Fibroblast of lung (primary cell): ENCODE data around the gene FN3K. TPM values are rescaled to one million over a fixed set of nuclear protein-coding genes. Genes with fewer than 3 reads are reported as not detected.

Experiments used
- DNase-seq, 2 donors: peaks; one replicate each; pipeline versions ENCODE4 v3.0.0 to v3.0.0-alpha.2; 2010; ENCODE audit warnings: low read depth in 2 of 2
- H2AFZ ChIP-seq: 2 replicates; pipeline ENCODE4 v1.5.1; 2012; ENCODE audit warnings: low read length, control low read depth, inconsistent platforms
- H3K27ac ChIP-seq: 2 replicates; pipeline ENCODE4 v1.5.1; 2011; ENCODE audit warnings: low read length, control low read depth; ENCODE audit not compliant: insufficient read depth
- H3K27me3 ChIP-seq: 2 replicates; pipeline ENCODE4 v1.5.1; 2011; ENCODE audit warnings: mild to moderate bottlenecking, low read length; ENCODE audit not compliant: control insufficient read depth, insufficient read depth
- H3K36me3 ChIP-seq: 2 replicates; pipeline ENCODE4 v1.5.1; 2011; ENCODE audit warnings: low read length; ENCODE audit not compliant: control insufficient read depth, insufficient read depth
- H3K4me1 ChIP-seq: 2 replicates; pipeline ENCODE4 v1.5.1; 2011; ENCODE audit warnings: low read length; ENCODE audit not compliant: control insufficient read depth, insufficient read depth; ENCODE audit errors: extremely low read depth
- H3K4me2 ChIP-seq: 2 replicates; pipeline ENCODE4 v1.5.1; 2011; ENCODE audit warnings: low read length, control low read depth; ENCODE audit not compliant: insufficient read depth; ENCODE audit errors: extremely low read depth
- H3K4me3 ChIP-seq, 4 experiments: fragments of 200-600 bp in 1 of 4; sonication (generic) in 1 of 4; replicated peaks in 1 of 4; 2 replicates each; pipeline ENCODE4 v1.5.1; 2011 to 2016; ENCODE audit warnings: low read length in 4 of 4, low read depth in 3 of 4, mild to moderate bottlenecking in 3 of 4, control low read depth in 2 of 4, inconsistent platforms in 1 of 4, mixed read lengths in 1 of 4; ENCODE audit not compliant: insufficient read depth in 1 of 4; ENCODE audit errors: control extremely low read depth in 1 of 4
- H3K79me2 ChIP-seq: 2 replicates; pipeline ENCODE4 v1.5.1; 2012; ENCODE audit warnings: mild to moderate bottlenecking, low read length, inconsistent platforms; ENCODE audit not compliant: control insufficient read depth, insufficient read depth
- H3K9ac ChIP-seq: 2 replicates; pipeline ENCODE4 v1.5.1; 2011; ENCODE audit warnings: mild to moderate bottlenecking, low read length, control low read depth; ENCODE audit not compliant: insufficient read depth
- H3K9me3 ChIP-seq: 2 replicates; pipeline ENCODE4 v1.5.1; 2012; ENCODE audit warnings: low read depth, low read length; ENCODE audit not compliant: control insufficient read depth, insufficient read depth
- H4K20me1 ChIP-seq: 2 replicates; pipeline ENCODE4 v1.5.1; 2011; ENCODE audit warnings: low read length; ENCODE audit not compliant: control insufficient read depth, insufficient read depth; ENCODE audit errors: extremely low read depth
- EZH2 ChIP-seq: IDR thresholded peaks from 2 replicates; pipeline ENCODE4 v1.5.1; 2012; ENCODE audit warnings: low read length, control low read depth, mild to moderate bottlenecking; ENCODE audit errors: missing control alignments
- polyA plus RNA-seq, 2 donors: library from polyadenylated mRNA; depleted of rRNA in 1 of 2; stranded (reverse) in 1 of 2; unstranded in 1 of 2; fragments of >200 nt; gene quantifications; 2 replicates each; pipeline ENCODE4 v1.2.1, GENCODE V29; 2011 to 2012; ENCODE audit warnings: missing spikeins in 1 of 2
- total RNA-seq: library from RNA; depleted of rRNA; stranded (reverse); fragments of >200 nt; gene quantifications from 2 replicates; pipeline ENCODE4 v1.2.1, GENCODE V29; 2014
- TF ChIP-seq, protein P1 (sequence below), 2 donors: IDR thresholded peaks in 1 of 2; conservative IDR thresholded peaks in 1 of 2; 1 replicate in 1 of 2; 2 replicates in 1 of 2; pipeline ENCODE4 v1.5.1; 2011 to 2012; ENCODE audit warnings: low read length in 2 of 2, control low read depth in 1 of 2, inconsistent platforms in 1 of 2, low read depth in 1 of 2, mild to moderate bottlenecking in 1 of 2

Gene FN3K
- total and polyA plus RNA-seq, 2 donors (not counting 1 experiment from before 2014, with no cell fraction given), result 0.61 to 8.9 TPM

DNA sequence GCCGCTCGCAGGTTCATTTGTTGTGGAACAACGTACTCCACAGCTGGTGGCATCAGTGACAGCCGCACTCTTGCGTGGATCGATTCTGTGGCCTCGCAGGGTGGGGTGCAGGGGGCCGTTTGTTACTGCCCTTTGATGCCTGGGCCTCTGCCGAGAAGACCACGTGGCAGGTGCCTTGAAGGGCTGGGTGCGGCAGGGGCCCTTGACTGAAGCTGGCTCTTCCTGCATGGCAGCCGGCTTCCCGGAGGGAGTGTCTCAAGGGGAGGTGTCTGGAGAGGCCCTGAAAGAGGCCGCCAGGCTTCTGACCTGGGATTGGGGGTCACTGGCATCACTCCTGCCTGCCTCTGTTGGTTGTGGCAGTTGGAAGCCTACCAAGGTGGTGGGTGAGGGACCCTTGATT, 60.2 kb downstream of the FN3K start:
- Histone ChIP-seq H2AFZ (no peak overlapping the region), H3K4me3 (no peak overlapping the region), H3K9me3 (no peaks in the 10 kb centered on the region), H4K20me1 (no peaks in the 10 kb centered on the region), H3K4me2 (no peak overlapping the region), H3K27ac (no peak overlapping the region), H3K4me1 (peaks cover 3% of the 10 kb centered on the region), H3K9ac (no peak overlapping the region), H3K36me3 (peaks cover 6% of the 10 kb centered on the region), H3K79me2 (no peaks in the 10 kb centered on the region), H3K27me3 (no peaks in the 10 kb centered on the region)
- TF ChIP-seq EZH2, result no peak
- TF ChIP-seq, protein P1, sequence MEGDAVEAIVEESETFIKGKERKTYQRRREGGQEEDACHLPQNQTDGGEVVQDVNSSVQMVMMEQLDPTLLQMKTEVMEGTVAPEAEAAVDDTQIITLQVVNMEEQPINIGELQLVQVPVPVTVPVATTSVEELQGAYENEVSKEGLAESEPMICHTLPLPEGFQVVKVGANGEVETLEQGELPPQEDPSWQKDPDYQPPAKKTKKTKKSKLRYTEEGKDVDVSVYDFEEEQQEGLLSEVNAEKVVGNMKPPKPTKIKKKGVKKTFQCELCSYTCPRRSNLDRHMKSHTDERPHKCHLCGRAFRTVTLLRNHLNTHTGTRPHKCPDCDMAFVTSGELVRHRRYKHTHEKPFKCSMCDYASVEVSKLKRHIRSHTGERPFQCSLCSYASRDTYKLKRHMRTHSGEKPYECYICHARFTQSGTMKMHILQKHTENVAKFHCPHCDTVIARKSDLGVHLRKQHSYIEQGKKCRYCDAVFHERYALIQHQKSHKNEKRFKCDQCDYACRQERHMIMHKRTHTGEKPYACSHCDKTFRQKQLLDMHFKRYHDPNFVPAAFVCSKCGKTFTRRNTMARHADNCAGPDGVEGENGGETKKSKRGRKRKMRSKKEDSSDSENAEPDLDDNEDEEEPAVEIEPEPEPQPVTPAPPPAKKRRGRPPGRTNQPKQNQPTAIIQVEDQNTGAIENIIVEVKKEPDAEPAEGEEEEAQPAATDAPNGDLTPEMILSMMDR (conservative IDR thresholded peaks at IDR 0.05 in 1 of 2, IDR thresholded peaks at IDR 0.05 in 1 of 2; ENCODE audit: low read depth in 1 of 2, low read length in 2 of 2), result no peak
- no peak for DNase-seq

- H3K79me2 ChIP-seq, result peaks cover 2% of the 10 kb centered on the region
- no peak for TF ChIP-seq EZH2
- H3K4me3 ChIP-seq, result no peak overlapping the region
- H3K9ac ChIP-seq, result no peak overlapping the region
- H3K36me3 ChIP-seq, result peaks cover 10% of the 10 kb centered on the region
- no peak overlapping the region for H3K4me2 ChIP-seq
- H3K9me3 ChIP-seq, result no peaks in the 10 kb centered on the region
- no peak overlapping the region for H3K27ac ChIP-seq
- no peaks in the 10 kb centered on the region for H4K20me1 ChIP-seq
- H3K4me1 ChIP-seq, result no peaks in the 10 kb centered on the region
- no peaks in the 10 kb centered on the region for H3K27me3 ChIP-seq
- no peak overlapping the region for H2AFZ ChIP-seq
- no peak for DNase-seq
These were observed 61.6 kb downstream of the FN3K start for GRCh38 chr17:82797061-82797460.

DNA sequence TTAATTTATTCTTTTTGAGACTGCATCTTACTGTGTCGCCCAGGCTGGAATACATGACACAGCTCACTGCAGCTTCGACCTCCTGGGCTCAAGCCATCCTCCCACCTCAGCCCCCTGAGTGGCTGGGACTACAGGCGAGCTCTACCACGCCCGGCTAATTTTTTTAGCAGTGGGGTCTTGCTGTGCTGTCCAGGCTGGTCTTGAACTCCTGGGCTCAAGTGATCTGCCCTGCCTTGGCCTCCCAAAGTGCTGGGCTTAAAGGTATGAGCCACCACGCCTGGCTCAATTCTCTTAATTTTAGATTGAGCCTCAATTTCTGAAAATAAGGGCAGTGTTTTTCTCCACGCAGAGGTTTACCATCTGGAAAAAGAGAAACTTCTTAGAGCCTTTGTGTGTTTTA, 63.3 kb downstream of the FN3K start:
- H2AFZ ChIP-seq, result no peak overlapping the region
- no peak for DNase-seq
- no peak overlapping the region for H3K4me3 ChIP-seq

More for the DNA sequence above, 63.3 kb downstream of the FN3K start:
- Histone ChIP-seq H4K20me1 (no peaks in the 10 kb centered on the region), H3K79me2 (peaks cover 2% of the 10 kb centered on the region), H3K4me1 (no peaks in the 10 kb centered on the region), H3K9me3 (no peaks in the 10 kb centered on the region), H3K27me3 (no peaks in the 10 kb centered on the region), H3K9ac (no peak overlapping the region), H3K36me3 (peaks cover 10% of the 10 kb centered on the region), H3K27ac (no peak overlapping the region), H3K4me2 (no peak overlapping the region)
- TF ChIP-seq EZH2, result no peak
- TF ChIP-seq, protein P1 (conservative IDR thresholded peaks at IDR 0.05 in 1 of 2, IDR thresholded peaks at IDR 0.05 in 1 of 2; ENCODE audit: low read depth in 1 of 2, low read length in 2 of 2), result no peak
